Measurements from ENCODE around the gene PDE4B. TPM values are rescaled to one million over a fixed set of nuclear protein-coding genes. Genes with fewer than 3 reads are reported as not detected.
A peak's percentile ranks its signal among the peaks of the same experiment; 100 is the strongest.

Gene PDE4B
- polyA plus RNA-seq, 2 of the 4 experiments (the other 2 are of a cell fraction): 20.2 to 56.8 TPM

GRCh38 chr1:65799601-65800000, 6.9 kb downstream of the PDE4B start:
- POLR2A ChIA-PET: no interaction called here
- 63% methylated on average over 1 of the region's 1 CpG for WGBS (ENCODE audit: missing lambda C conversion rate)
- DNase-seq (ENCODE audit: low read depth in 1 of 2, low spot score in 1 of 2): no peak

GRCh38 chr1:65804584-65804983, 11.9 kb downstream of the PDE4B start:
- no peaks in the 10 kb centered on the region for H3K9me3 ChIP-seq
- TF ChIP-seq CHD2 (IDR thresholded peaks at IDR 0.05; ENCODE audit: low read length, partially characterized antibody) (no peak), ELK1 (IDR thresholded peaks at IDR 0.05; ENCODE audit: low read depth, low read length) (no peak), CBX2 (IDR thresholded peaks at IDR 0.05; ENCODE audit: borderline replicate concordance, low read depth) (no peak), RNF2 (IDR thresholded peaks at IDR 0.05; ENCODE audit: borderline replicate concordance, low read depth) (no peak)
- 18% methylated on average over 1 of the region's 1 CpG for WGBS (ENCODE audit: missing lambda C conversion rate)
- no peak overlapping the region for H3K27ac ChIP-seq
- ATAC-seq (no peak), FAIRE-seq (no peak), DNase-seq (ENCODE audit: low read depth in 1 of 2, low spot score in 1 of 2) (no peak)
- POLR2A ChIA-PET: no interaction called here
- CTCF ChIA-PET: no interaction called here
- H3K4me2 ChIP-seq: no peak overlapping the region
- H3K4me3 ChIP-seq: no peak overlapping the region
- H3K4me1 ChIP-seq: no peaks in the 10 kb centered on the region

More at GRCh38 chr1:65799601-65800000, 6.9 kb downstream of the PDE4B start:
- Histone ChIP-seq H3K4me2 (no peak overlapping the region), H3K4me1 (no peaks in the 10 kb centered on the region), H3K27ac (no peak overlapping the region), H3K9me3 (no peaks in the 10 kb centered on the region), H3K4me3 (no peak overlapping the region)
- TF ChIP-seq POLR2A (IDR thresholded peaks at IDR 0.05; ENCODE audit: low read length) (no peak), RFX5 (IDR thresholded peaks at IDR 0.05) (no peak), RARB (CRISPR knock-in tag; IDR thresholded peaks at IDR 0.05) (no peak), E2F6 (IDR thresholded peaks at IDR 0.05; ENCODE audit: borderline replicate concordance, low read depth) (no peak), ELK1 (IDR thresholded peaks at IDR 0.05; ENCODE audit: low read depth, low read length) (no peak), JUNB (IDR thresholded peaks at IDR 0.05) (no peak), CBX8 (IDR thresholded peaks at IDR 0.05) (no peak), HMGXB4 (CRISPR knock-in tag; IDR thresholded peaks at IDR 0.05; ENCODE audit: borderline replicate concordance) (no peak), CHD4 (IDR thresholded peaks at IDR 0.05; ENCODE audit: borderline replicate concordance) (no peak), ZFP36 (IDR thresholded peaks at IDR 0.05; ENCODE audit: borderline replicate concordance, partially characterized antibody) (no peak), MAZ (IDR thresholded peaks at IDR 0.05; ENCODE audit: borderline replicate concordance, low read depth, low read length) (no peak)
- no peak for FAIRE-seq
- ATAC-seq: no peak
- CTCF ChIA-PET: interaction anchor here (0.6 kb wide), 1 partner anchor 18 kb away, joined by 3 read pairs; no protein-coding TSS in a partner anchor

GRCh38 chr1:65812065-65812464, 19.4 kb downstream of the PDE4B start:
- H3K4me2 ChIP-seq: peak overlapping the region; percentile 19; the same call in 2 of the 3 replicates
- ChIA-PET POLR2A (no interaction called here), CTCF (no interaction called here)
- 7% methylated on average over 1 of the region's 1 CpG for WGBS (ENCODE audit: missing lambda C conversion rate)
- H3K9me3 ChIP-seq: no peaks in the 10 kb centered on the region
- peak overlapping the region in 1 of 2 experiments; percentile 40; a peak in 1 of 6 replicates for H3K27ac ChIP-seq
- no peak overlapping the region for H3K4me3 ChIP-seq
- FAIRE-seq (no peak), ATAC-seq (no peak), DNase-seq (ENCODE audit: low read depth in 1 of 2, low spot score in 1 of 2) (no peak)
- TF ChIP-seq POLR2A (IDR thresholded peaks at IDR 0.05; ENCODE audit: low read length): no peak
- TF ChIP-seq CBX2 (IDR thresholded peaks at IDR 0.05; ENCODE audit: borderline replicate concordance, low read depth): no peak
- no peaks in the 10 kb centered on the region for H3K4me1 ChIP-seq

GRCh38 chr1:65813956-65814355, 21.3 kb downstream of the PDE4B start:
- 13% methylated on average over 3 of the region's 3 CpGs for WGBS (ENCODE audit: missing lambda C conversion rate)
- FAIRE-seq (no peak), DNase-seq (ENCODE audit: low read depth in 1 of 2, low spot score in 1 of 2) (no peak), ATAC-seq (no peak)
- no peak overlapping the region for H3K4me2 ChIP-seq
- TF ChIP-seq JUN (IDR thresholded peaks at IDR 0.05) (no peak), ZC3H11A (IDR thresholded peaks at IDR 0.05) (no peak), EHF (CRISPR knock-in tag; IDR thresholded peaks at IDR 0.05) (no peak), MAZ (IDR thresholded peaks at IDR 0.05; ENCODE audit: borderline replicate concordance, low read depth, low read length) (no peak), RARB (CRISPR knock-in tag; IDR thresholded peaks at IDR 0.05) (no peak), USF2 (IDR thresholded peaks at IDR 0.05) (no peak), MAX (IDR thresholded peaks at IDR 0.05) (no peak), ESRRA (IDR thresholded peaks at IDR 0.05; ENCODE audit: borderline replicate concordance, low read length) (no peak), CHD2 (IDR thresholded peaks at IDR 0.05; ENCODE audit: low read length, partially characterized antibody) (no peak), RCOR1 (IDR thresholded peaks at IDR 0.05; ENCODE audit: low read depth, low read length) (no peak), ZFP36 (IDR thresholded peaks at IDR 0.05; ENCODE audit: borderline replicate concordance, partially characterized antibody) (no peak), MYC (IDR thresholded peaks at IDR 0.05; ENCODE audit: borderline replicate concordance, low read length) (no peak), POLR2AphosphoS2 (conservative IDR thresholded peaks at IDR 0.05; ENCODE audit: low read length) (no peak)
- H3K27ac ChIP-seq: no peak overlapping the region
- H3K4me1 ChIP-seq: no peaks in the 10 kb centered on the region
- no peak overlapping the region for H3K4me3 ChIP-seq
- H3K9me3 ChIP-seq: no peaks in the 10 kb centered on the region
- ChIA-PET POLR2A (no interaction called here), CTCF (no interaction called here)

Measured in A549 (cell line).